ENCODE measurements around the gene CLIC5.

CLIC5 gene

GRCh38 chr6:46013639-46014038, 2.0 kb downstream of the CLIC5 start:
- H3K27me3 ChIP-seq (ENCODE audit: insufficient read depth, poor library complexity, severe bottlenecking) = peaks cover 55% of the 10 kb centered on the region
- no peak overlapping the region for H3K27ac ChIP-seq (replicated peaks)
- no peak for DNase-seq (ENCODE audit: low read depth in 1 of 2, low spot score in 1 of 2)
- no peak overlapping the region for H3K4me3 ChIP-seq (replicated peaks; ENCODE audit: insufficient read depth, low read length)
- TF ChIP-seq, protein P1, sequence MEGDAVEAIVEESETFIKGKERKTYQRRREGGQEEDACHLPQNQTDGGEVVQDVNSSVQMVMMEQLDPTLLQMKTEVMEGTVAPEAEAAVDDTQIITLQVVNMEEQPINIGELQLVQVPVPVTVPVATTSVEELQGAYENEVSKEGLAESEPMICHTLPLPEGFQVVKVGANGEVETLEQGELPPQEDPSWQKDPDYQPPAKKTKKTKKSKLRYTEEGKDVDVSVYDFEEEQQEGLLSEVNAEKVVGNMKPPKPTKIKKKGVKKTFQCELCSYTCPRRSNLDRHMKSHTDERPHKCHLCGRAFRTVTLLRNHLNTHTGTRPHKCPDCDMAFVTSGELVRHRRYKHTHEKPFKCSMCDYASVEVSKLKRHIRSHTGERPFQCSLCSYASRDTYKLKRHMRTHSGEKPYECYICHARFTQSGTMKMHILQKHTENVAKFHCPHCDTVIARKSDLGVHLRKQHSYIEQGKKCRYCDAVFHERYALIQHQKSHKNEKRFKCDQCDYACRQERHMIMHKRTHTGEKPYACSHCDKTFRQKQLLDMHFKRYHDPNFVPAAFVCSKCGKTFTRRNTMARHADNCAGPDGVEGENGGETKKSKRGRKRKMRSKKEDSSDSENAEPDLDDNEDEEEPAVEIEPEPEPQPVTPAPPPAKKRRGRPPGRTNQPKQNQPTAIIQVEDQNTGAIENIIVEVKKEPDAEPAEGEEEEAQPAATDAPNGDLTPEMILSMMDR (IDR thresholded peaks at IDR 0.05; ENCODE audit: insufficient read depth, low read length) = no peak
- TF ChIP-seq REST (IDR thresholded peaks at IDR 0.05; ENCODE audit: insufficient replicate concordance, low read depth) = no peak
- TF ChIP-seq GABPA (IDR thresholded peaks at IDR 0.05; ENCODE audit: low read depth) = no peak
- TF ChIP-seq POLR2AphosphoS5 (IDR thresholded peaks at IDR 0.05; ENCODE audit: low read depth) = no peak
- TF ChIP-seq SPI1 (IDR thresholded peaks at IDR 0.05; ENCODE audit: borderline replicate concordance, low read depth) = no peak

GRCh38 chr6:46012834-46013233, 2.8 kb downstream of the CLIC5 start:
- no peak for DNase-seq (ENCODE audit: low read depth in 1 of 2, low spot score in 1 of 2)
- no peak for TF ChIP-seq SPI1 (IDR thresholded peaks at IDR 0.05; ENCODE audit: borderline replicate concordance, low read depth)
- no peak for TF ChIP-seq POLR2AphosphoS5 (IDR thresholded peaks at IDR 0.05; ENCODE audit: low read depth)
- TF ChIP-seq, protein P1 (IDR thresholded peaks at IDR 0.05; ENCODE audit: insufficient read depth, low read length) = no peak
- TF ChIP-seq GABPA (IDR thresholded peaks at IDR 0.05; ENCODE audit: low read depth) = no peak
- no peak overlapping the region for H3K4me3 ChIP-seq (replicated peaks; ENCODE audit: insufficient read depth, low read length)
- no peak overlapping the region for H3K27ac ChIP-seq (replicated peaks)
- H3K27me3 ChIP-seq (ENCODE audit: insufficient read depth, poor library complexity, severe bottlenecking) = peaks cover 55% of the 10 kb centered on the region

DNA sequence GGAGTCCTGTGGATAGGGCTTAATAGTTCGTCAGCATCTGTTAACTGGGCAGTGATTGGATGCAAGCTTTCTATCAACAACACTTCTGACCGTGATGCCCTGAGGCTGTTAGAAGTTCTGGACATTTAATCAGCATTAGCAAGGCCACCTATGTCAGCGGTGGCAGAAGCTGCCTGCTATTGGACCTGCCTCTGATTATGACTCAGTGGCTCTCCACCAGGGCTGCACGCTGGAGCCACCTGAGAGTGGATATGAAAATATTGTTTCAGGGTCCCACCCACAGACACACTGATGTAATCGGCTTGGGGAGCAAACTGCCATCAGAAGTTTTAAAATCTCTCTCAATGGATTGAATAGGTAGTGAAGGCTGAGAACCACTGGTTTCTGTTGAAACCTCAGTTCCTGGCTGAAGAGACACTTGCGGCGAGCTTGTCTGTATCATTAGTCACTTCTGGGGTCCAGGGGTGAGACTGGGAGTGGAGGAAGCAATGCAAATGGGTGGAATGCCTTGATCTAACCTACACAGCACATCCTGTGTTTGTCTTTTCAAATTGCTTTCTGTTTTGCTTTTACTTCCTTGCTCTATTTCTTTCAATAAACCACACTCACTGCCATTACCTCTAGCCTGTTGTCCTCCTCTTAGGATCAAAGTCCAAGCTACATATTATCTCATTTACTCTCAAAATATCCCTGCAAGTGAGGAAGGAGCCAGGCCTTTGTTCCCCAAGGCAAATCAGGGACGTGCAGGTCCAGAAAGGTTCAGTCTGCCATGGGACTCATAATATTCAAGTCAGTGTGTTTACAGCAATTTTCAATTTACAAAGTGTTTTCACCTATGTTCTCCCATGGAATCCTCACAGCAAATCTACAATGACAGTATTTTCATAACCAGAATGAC, 4.2 kb downstream of the CLIC5 start:
- TF ChIP-seq GABPA (IDR thresholded peaks at IDR 0.05; ENCODE audit: low read depth) (no peak), POLR2AphosphoS5 (IDR thresholded peaks at IDR 0.05; ENCODE audit: low read depth) (no peak)
- TF ChIP-seq, protein P1 (IDR thresholded peaks at IDR 0.05; ENCODE audit: insufficient read depth, low read length) = no peak
- Histone ChIP-seq H3K27me3 (ENCODE audit: insufficient read depth, poor library complexity, severe bottlenecking) (peaks cover 44% of the 10 kb centered on the region), H3K4me3 (replicated peaks; ENCODE audit: insufficient read depth, low read length) (no peak overlapping the region), H3K27ac (replicated peaks) (no peak overlapping the region)
- DNase-seq (ENCODE audit: low read depth in 1 of 2, low spot score in 1 of 2) = no peak

GRCh38 chr6:46010771-46011170, 4.9 kb downstream of the CLIC5 start:
- TF ChIP-seq, protein P1 (IDR thresholded peaks at IDR 0.05; ENCODE audit: insufficient read depth, low read length) = no peak
- TF ChIP-seq REST (IDR thresholded peaks at IDR 0.05; ENCODE audit: insufficient replicate concordance, low read depth) = no peak
- no peak for TF ChIP-seq POLR2AphosphoS5 (IDR thresholded peaks at IDR 0.05; ENCODE audit: low read depth)
- TF ChIP-seq GABPA (IDR thresholded peaks at IDR 0.05; ENCODE audit: low read depth) = no peak
- no peak for TF ChIP-seq SPI1 (IDR thresholded peaks at IDR 0.05; ENCODE audit: borderline replicate concordance, low read depth)
- peaks cover 40% of the 10 kb centered on the region for H3K27me3 ChIP-seq (ENCODE audit: insufficient read depth, poor library complexity, severe bottlenecking)
- H3K27ac ChIP-seq (replicated peaks) = no peak overlapping the region
- no peak for DNase-seq (ENCODE audit: low read depth in 1 of 2, low spot score in 1 of 2)
- H3K4me3 ChIP-seq (replicated peaks; ENCODE audit: insufficient read depth, low read length) = no peak overlapping the region

Measured in HL-60 (cell line).